GM18873 (cell line): ENCODE data around the gene SPAG6.

Experiments
- ATAC-seq: cut with Tn5 transposase; IDR thresholded peaks from one replicate; pipeline ENCODE4 v1.9.1; 2021; ENCODE audit warnings: mild to moderate bottlenecking, moderate library complexity, moderate number of reproducible peaks; ENCODE audit not compliant: unreplicated experiment, low FRiP score

Gene SPAG6

GRCh38 chr10:22321924-22322640, 23.2 kb upstream of the SPAG6 start:
- ATAC-seq = no peak

- ATAC-seq = no peak
These were observed 22.6 kb upstream of the SPAG6 start for GRCh38 chr10:22322641-22323160.

GRCh38 chr10:22323538-22324305, 21.6 kb upstream of the SPAG6 start:
- no peak for ATAC-seq

GRCh38 chr10:22324413-22324812, 20.9 kb upstream of the SPAG6 start:
- no peak for ATAC-seq

GRCh38 chr10:22324893-22325271, 20.4 kb upstream of the SPAG6 start:
- no peak for ATAC-seq

GRCh38 chr10:22325272-22326144, 19.8 kb upstream of the SPAG6 start:
- ATAC-seq = peak; percentile 59

- ATAC-seq = no peak
These were observed 19.1 kb upstream of the SPAG6 start for GRCh38 chr10:22326145-22326702.

- ATAC-seq = no peak
These were observed 16.1 kb upstream of the SPAG6 start for GRCh38 chr10:22329150-22329549.

- no peak for ATAC-seq
These were observed 13.1 kb upstream of the SPAG6 start for GRCh38 chr10:22332116-22332692.

- ATAC-seq = no peak
These were observed 11.9 kb upstream of the SPAG6 start for GRCh38 chr10:22333167-22333974.

- ATAC-seq = no peak
These were observed 11.4 kb upstream of the SPAG6 start for GRCh38 chr10:22333975-22334282.

- no peak for ATAC-seq
These were observed 10.7 kb upstream of the SPAG6 start for GRCh38 chr10:22334414-22335172.

GRCh38 chr10:22335173-22335933, 9.9 kb upstream of the SPAG6 start:
- ATAC-seq = peak; percentile 51

GRCh38 chr10:22338185-22338900, 7.0 kb upstream of the SPAG6 start:
- ATAC-seq = no peak

- ATAC-seq = no peak
These were observed 6.4 kb upstream of the SPAG6 start for GRCh38 chr10:22338931-22339330.

- ATAC-seq = no peak
These were observed 5.5 kb upstream of the SPAG6 start for GRCh38 chr10:22339761-22340328.
